Measurements from ENCODE around the gene C3orf18. TPM values are rescaled to one million over a fixed set of nuclear protein-coding genes. Genes with fewer than 3 reads are reported as not detected.

Gene C3orf18
- total RNA-seq, 1 experiment from 2014 or later = 0.68 TPM

DNA sequence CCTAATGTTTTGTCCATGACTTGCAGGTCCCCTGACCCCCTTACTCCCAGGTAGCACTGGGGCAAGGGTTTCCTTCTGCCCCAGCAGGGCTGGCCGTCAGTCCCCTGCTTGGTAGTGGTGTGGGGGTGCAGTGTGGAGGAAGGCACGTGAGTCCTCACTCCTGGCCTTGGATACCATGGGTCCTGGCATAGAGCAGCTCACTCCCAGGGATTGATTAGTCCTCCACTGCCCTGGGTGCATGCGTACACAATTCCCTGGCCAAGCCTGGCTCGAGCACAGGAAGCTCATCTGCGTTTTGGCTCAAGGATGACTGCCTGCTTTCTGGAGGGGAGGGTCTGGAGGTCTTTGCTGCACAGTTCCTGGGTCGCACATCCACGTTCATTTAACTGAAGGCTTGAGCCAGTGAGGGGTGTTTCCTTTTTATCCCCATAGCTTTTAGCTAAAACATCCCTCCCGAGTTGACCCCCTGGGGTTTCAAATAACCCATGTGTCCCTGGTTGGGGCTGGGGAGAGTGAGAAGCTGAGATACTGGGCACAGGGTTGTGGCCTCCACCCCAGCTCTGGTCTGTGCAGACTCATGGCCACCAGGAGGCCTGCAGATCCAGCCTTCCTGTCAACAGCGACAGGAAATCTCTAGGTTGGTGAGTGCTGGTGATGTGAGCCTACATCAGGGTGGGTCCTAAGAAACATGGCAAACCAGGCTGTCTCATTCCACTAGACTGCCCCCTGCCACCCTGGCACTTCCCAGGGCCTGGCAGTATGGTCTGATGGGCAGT lies 13.3 kb upstream of the C3orf18 start:
- DNase-seq (ENCODE audit: low spot score) = no peak

- no peak for DNase-seq (ENCODE audit: low spot score)
These were observed 9.8 kb upstream of the C3orf18 start for GRCh38 chr3:50577348-50577747.

DNA sequence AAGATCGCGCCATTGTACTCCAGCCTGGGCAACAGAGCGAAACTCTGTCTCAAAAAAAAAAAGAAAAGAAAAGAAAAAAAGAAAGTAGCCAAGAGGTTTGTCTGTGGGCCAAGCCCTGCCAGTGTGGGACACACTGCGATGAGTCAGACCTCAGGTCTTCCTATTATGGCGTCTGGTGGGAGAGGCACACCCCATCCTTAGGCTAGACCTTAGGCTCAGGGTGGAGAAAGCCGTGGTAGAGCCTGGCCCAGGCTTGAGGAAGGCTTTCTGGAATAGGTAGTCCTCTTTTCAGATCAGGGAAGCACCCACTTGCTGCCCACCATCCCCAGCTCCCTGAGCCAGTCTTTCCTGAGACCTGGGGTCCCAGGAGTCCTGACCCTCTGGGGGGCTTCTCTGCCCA lies 7.8 kb upstream of the C3orf18 start:
- no peak for DNase-seq (ENCODE audit: low spot score)

GRCh38 chr3:50574444-50574831 lies 6.9 kb upstream of the C3orf18 start:
- no peak for DNase-seq (ENCODE audit: low spot score)

GRCh38 chr3:50573566-50574443 lies 6.3 kb upstream of the C3orf18 start:
- DNase-seq (ENCODE audit: low spot score) = no peak

DNA sequence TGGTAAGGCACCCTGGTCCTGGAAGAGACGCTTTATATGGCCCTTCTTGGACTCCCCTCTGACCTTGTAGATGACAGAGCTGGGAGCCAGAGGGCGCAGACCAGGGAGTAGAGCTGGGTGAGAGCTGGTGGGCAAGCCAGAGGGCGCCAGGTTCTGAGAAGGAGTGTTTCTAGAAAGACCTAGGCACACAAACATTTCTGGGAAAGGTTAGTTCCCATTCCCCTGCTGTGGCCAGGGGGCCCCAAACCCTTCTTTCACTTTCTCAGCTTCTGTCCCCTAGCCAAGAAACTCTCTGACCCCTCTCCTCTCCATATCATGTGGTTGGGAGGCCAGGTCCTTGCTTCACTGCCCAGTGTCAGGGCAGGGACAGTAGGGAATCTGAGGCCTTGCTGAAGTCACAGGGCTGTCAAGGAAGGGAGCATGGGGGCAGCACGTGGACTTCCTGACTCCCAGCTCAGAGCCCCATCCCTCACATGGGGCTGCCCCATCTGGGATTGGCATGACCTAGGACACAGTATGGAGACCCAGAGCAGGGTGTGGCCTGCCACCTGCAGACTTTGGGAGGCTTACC lies 5.3 kb upstream of the C3orf18 start:
- no peak for DNase-seq (ENCODE audit: low spot score)

GRCh38 chr3:50572158-50572557 lies 4.6 kb upstream of the C3orf18 start:
- peak; percentile 41 for DNase-seq (ENCODE audit: low spot score)

- no peak for DNase-seq (ENCODE audit: low spot score)
These were observed 3.9 kb upstream of the C3orf18 start for GRCh38 chr3:50571486-50571885.

GRCh38 chr3:50570508-50571279 lies 3.1 kb upstream of the C3orf18 start:
- DNase-seq (ENCODE audit: low spot score) = no peak

DNA sequence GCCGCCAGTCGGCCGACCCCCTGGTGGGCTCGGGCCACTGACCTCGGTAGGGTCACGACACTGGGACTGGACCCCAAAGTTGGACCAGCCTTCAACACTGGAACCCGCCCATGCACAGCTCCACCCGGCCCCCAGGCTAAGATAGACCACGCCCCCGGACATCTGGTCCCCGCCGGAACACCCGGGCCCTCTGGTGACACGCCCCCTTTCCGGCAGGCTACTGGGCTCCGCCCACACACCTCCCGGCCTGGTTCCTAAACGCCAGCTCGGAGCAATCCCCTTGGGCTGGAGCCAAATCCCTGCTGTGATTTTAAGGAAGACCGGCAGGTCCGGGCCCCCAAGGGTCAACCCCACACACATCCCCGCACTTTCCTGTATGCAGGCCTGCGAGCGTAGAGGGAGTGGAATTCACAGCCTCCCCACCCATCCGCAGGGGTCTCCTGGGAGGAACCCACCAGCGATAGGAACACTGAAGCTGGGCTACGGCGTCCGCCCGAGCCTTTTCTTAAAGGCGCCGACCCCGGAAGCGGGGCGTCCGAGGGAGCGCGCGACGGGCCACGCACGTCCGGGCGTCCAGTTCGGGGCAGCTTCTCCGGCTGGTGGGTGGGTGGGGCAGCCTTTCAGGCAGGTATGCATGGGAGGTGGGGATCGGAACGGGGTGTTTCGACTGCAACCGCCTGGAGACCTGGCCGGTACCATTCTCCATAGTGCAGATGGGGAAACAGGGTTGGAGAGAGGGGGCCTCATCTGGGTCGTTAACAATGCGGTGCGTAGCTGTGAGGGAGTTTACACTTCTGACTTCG lies 1.6 kb upstream of the C3orf18 start, which contains the start of gene HEMK1:
HEMK1 (plus strand) TSS at position 576 of the 803 bp plus-strand sequence. CDS start 1,583 bp downstream, outside the sequence.
- peak; percentile 80 for DNase-seq (ENCODE audit: low spot score)

DNA sequence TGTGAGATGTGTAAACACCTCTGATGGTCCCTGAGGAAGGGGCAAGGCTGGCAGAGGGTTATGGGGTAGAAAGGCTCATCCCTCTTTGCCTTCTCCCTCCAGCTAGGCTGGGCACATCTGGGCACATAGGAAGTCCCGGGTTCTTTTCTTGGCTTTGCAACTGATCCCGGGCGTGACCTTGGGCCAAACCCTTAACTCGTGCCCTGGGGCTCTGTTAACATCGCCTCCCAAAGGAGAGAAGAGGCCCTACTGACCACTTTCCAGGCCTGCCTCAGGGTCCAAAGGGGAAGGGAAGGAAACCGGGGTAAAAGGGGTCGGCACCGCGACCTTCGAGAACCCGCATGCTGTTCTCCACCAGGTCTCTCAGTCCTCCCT lies 549 bp downstream of the C3orf18 start:
- DNase-seq (ENCODE audit: low spot score) = no peak

DNA sequence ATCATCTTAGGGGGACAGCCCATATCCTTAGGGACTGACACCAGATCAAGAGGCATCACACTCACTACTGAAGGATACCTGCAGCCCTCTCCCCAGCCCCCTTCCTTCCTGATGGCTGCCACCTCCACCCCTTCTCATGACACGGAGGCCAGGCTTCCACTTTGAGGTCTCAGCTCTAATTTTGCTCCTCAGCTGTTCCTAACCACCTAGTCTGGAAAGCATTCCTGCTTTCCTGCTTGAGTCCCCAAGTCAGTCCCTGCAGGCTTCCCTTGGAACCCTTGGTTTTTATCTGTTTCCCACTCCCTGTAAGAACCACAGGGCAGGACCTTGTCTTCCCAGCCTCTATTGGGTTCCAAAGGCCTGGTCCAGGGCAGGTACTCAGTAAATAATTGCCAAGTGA lies 3.2 kb downstream of the C3orf18 start:
- no peak for DNase-seq (ENCODE audit: low spot score)

GRCh38 chr3:50563867-50564266 lies 3.7 kb downstream of the C3orf18 start:
- no peak for DNase-seq (ENCODE audit: low spot score)

GRCh38 chr3:50562861-50563260 lies 4.7 kb downstream of the C3orf18 start:
- no peak for DNase-seq (ENCODE audit: low spot score)

DNA sequence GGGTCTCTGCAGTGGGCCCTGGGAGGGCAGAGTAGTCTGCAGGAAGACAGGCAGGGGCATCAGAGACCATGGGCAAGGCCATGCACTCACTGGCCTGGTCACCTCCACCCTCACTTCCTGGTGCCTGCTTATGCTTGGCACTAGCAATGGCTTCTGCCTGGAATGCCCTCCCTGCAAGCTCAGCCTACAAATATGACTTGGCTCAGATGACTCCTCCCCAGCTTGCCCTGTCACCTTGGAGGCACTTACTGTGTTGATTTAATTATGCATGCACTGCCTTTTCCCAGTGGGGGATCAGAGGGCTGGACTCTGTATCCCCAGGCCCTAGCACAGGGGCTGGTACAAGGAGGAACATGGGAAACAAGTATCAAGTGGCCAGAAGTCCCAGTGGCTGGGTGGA lies 7.8 kb downstream of the C3orf18 start:
- no peak for DNase-seq (ENCODE audit: low spot score)

GRCh38 chr3:50557915-50558314 lies 9.6 kb downstream of the C3orf18 start:
- DNase-seq (ENCODE audit: low spot score) = no peak

GRCh38 chr3:50557106-50557505 lies 10.4 kb downstream of the C3orf18 start:
- DNase-seq (ENCODE audit: low spot score) = no peak

GRCh38 chr3:50554553-50554952 lies 13.0 kb downstream of the C3orf18 start:
- no peak for DNase-seq (ENCODE audit: low spot score)

GRCh38 chr3:50552598-50552997 lies 14.9 kb downstream of the C3orf18 start:
- no peak for DNase-seq (ENCODE audit: low spot score)

DNA sequence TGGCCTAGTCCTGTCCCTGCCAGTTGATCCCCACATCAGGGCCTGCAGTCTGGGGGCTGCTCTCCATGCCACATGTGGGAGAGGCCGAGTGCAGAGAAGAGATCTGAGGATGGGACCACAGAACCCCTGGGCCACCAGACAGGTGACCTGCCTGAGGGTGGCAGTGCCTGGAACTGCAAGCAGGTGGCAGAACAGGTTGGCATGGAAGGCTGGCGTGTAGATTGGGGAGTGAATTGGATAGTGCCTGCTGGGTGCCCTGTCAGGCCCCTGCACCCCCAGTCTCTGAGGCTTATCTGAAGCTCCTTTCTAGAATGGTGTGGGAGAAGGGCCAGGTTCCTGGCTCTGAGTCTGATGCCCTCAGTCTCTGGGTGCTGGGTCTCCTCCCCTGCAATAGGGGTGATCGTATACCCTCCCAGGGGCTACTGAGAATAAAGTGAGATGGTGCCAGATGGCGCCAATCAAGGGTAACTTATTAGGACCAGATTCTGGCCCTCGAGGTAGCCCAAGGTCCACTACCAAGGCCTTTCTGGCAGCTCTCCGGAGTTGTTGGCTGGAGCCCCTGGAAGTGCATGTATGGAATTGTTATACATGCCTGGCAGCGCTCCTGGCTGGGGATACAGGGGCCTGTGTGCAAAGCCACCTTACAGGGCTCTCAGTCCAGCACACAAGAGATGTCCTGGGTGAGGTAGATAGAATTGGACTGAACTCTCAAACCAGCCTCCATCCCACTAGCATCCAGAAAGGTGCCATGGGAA lies 15.7 kb downstream of the C3orf18 start:
- DNase-seq (ENCODE audit: low spot score) = no peak

Data from H4 (cell line).